Natural killer cell (primary cell): ENCODE results near the gene DHH. TPM values are rescaled to one million over a fixed set of nuclear protein-coding genes. Genes with fewer than 3 reads are reported as not detected.

Experiments
- ATAC-seq, 3 donors: fragments of 150-1000 bp in 2 of 3; fragments of 200-7000 bp in 1 of 3; cut with Tn5 transposase; 1 replicate in 1 of 3; 2 replicates in 2 of 3; pipeline ENCODE4 v1.10.0; 2021; ENCODE audit warnings: mild to moderate bottlenecking in 2 of 3, moderate library complexity in 2 of 3
- DNase-seq, 2 donors: peaks; one replicate each; pipeline versions ENCODE4 v3.0.0 to v3.0.0-alpha.2; 2013 to 2021; ENCODE audit warnings: mixed read lengths in 1 of 2
- H3K27ac ChIP-seq: one replicate; pipeline ENCODE4 v1.5.1; 2013; ENCODE audit warnings: mild to moderate bottlenecking, low read length
- H3K27me3 ChIP-seq: one replicate; pipeline ENCODE4 v1.6.1; 2013; ENCODE audit warnings: low read length; ENCODE audit not compliant: control insufficient read depth, insufficient read depth
- H3K36me3 ChIP-seq: one replicate; pipeline ENCODE4 v1.6.1; 2013; ENCODE audit warnings: low read length; ENCODE audit not compliant: control insufficient read depth, insufficient read depth
- H3K4me1 ChIP-seq: one replicate; pipeline ENCODE4 v1.6.1; 2013; ENCODE audit warnings: low read length; ENCODE audit not compliant: control insufficient read depth, insufficient read depth
- H3K4me3 ChIP-seq: one replicate; pipeline ENCODE4 v1.5.1; 2013; ENCODE audit warnings: low read length
- H3K9me3 ChIP-seq: one replicate; pipeline ENCODE4 v1.6.1; 2013; ENCODE audit warnings: low read length; ENCODE audit not compliant: control insufficient read depth, insufficient read depth
- H3K27ac Mint-ChIP-seq, 2 donors: one replicate each; pipeline ENCODE4 v1.8.0; 2022; ENCODE audit warnings: mild to moderate bottlenecking in 2 of 2, mixed read lengths in 2 of 2, moderate library complexity in 1 of 2
- H3K27me3 Mint-ChIP-seq, 2 donors: one replicate each; pipeline ENCODE4 v1.8.0; 2022; ENCODE audit warnings: low read depth in 2 of 2, mixed read lengths in 2 of 2
- H3K36me3 Mint-ChIP-seq: one replicate; pipeline ENCODE4 v1.8.0; 2022; ENCODE audit warnings: mixed read lengths
- H3K4me1 Mint-ChIP-seq, 2 donors: one replicate each; pipeline ENCODE4 v1.8.0; 2022; ENCODE audit warnings: mixed read lengths in 2 of 2
- H3K4me3 Mint-ChIP-seq: one replicate; pipeline ENCODE4 v1.8.0; 2022; ENCODE audit warnings: mild to moderate bottlenecking, moderate library complexity, mixed read lengths
- H3K9me3 Mint-ChIP-seq, 2 donors: one replicate each; pipeline ENCODE4 v1.8.0; 2022; ENCODE audit warnings: mixed read lengths in 2 of 2
- CTCF ChIP-seq: fragments of 200-600 bp; IDR thresholded peaks from one replicate; pipeline ENCODE4 v1.8.0; 2022; ENCODE audit warnings: antibody characterized with exemption
- WGBS: methylation state at CpG from one replicate; pipeline ENCODE4 v1.1.7; 2013; ENCODE audit warnings: missing lambda C conversion rate; ENCODE audit not compliant: insufficient coverage; 5-methylcytosine and 5-hydroxymethylcytosine counted together
- intact Hi-C: fragments of 100-400 bp; cut with micrococcal nuclease; formaldehyde crosslinking; loops from one replicate; pipeline ENCODE4 v1.14.2; 2022
- total RNA-seq, 4 donors: library from RNA; stranded (reverse); fragments of 120-200 nt in 1 of 4; gene quantifications; one replicate each; pipeline versions ENCODE4 v1.2.3 to v1.2.4, GENCODE V29; 2013 to 2022

The DHH gene
- total RNA-seq, 3 donors from 2014 or later (not counting 1 experiment from before 2014, with no cell fraction given) = 0.39 to 0.80 (median 0.45) TPM

- Mint-ChIP-seq H3K9me3 (no peaks in the 10 kb centered on the region), H3K4me3 (no peak overlapping the region), H3K4me1 (peaks cover 25 to 47% of the 10 kb centered on the region in 2 donors), H3K27me3 (no peaks in the 10 kb centered on the region), H3K27ac (peak overlapping the region; percentile 48 to 57), H3K36me3 (peaks cover 15% of the 10 kb centered on the region)
- peaks cover 15% of the 10 kb centered on the region for H3K4me1 ChIP-seq
- H3K9me3 ChIP-seq = no peaks in the 10 kb centered on the region
- no peak overlapping the region for H3K4me3 ChIP-seq
- peaks cover 85% of the 10 kb centered on the region for H3K36me3 ChIP-seq
- DNase-seq (no peak), ATAC-seq (no peak)
- H3K27me3 ChIP-seq = no peaks in the 10 kb centered on the region
- no peak overlapping the region for H3K27ac ChIP-seq
- WGBS = 96% methylated on average over 18 of the region's 18 CpGs
- intact Hi-C loops = no loop called here
- TF ChIP-seq CTCF = no peak
Observed at GRCh38 chr12:49051373-49051764, 43.2 kb downstream of the DHH start.

GRCh38 chr12:49050507-49051372 is 43.9 kb downstream of the DHH start:
- no peak overlapping the region for H3K4me3 ChIP-seq
- Mint-ChIP-seq H3K9me3 (no peaks in the 10 kb centered on the region), H3K36me3 (peaks cover 15% of the 10 kb centered on the region), H3K27me3 (no peaks in the 10 kb centered on the region), H3K27ac (peak overlapping the region in 1 of 2 donors; percentile 69), H3K4me1 (peaks cover 18 to 40% of the 10 kb centered on the region in 2 donors), H3K4me3 (no peak overlapping the region)
- H3K4me1 ChIP-seq = peaks cover 10% of the 10 kb centered on the region
- H3K27me3 ChIP-seq = no peaks in the 10 kb centered on the region
- no peak for TF ChIP-seq CTCF
- ATAC-seq (no peak), DNase-seq (no peak)
- intact Hi-C loops = no loop called here
- H3K36me3 ChIP-seq = peaks cover 92% of the 10 kb centered on the region
- 92% methylated on average over 13 of the region's 13 CpGs for WGBS
- no peak overlapping the region for H3K27ac ChIP-seq
- H3K9me3 ChIP-seq = no peaks in the 10 kb centered on the region

GRCh38 chr12:49049566-49050224 is 44.9 kb downstream of the DHH start:
- Mint-ChIP-seq H3K4me1 (peaks cover 8 to 31% of the 10 kb centered on the region in 2 donors), H3K27me3 (no peaks in the 10 kb centered on the region), H3K36me3 (peaks cover 15% of the 10 kb centered on the region), H3K4me3 (no peak overlapping the region), H3K9me3 (no peaks in the 10 kb centered on the region), H3K27ac (peak overlapping the region in 1 of 2 donors; percentile 69)
- H3K4me1 ChIP-seq = peaks cover 2% of the 10 kb centered on the region
- intact Hi-C loops = no loop called here
- no peak for ATAC-seq
- TF ChIP-seq CTCF = no peak
- no peak overlapping the region for H3K27ac ChIP-seq
- no peak overlapping the region for H3K4me3 ChIP-seq
- DNase-seq = no peak
- WGBS = 96% methylated on average over 20 of the region's 20 CpGs
- H3K27me3 ChIP-seq = no peaks in the 10 kb centered on the region
- peaks cover 94% of the 10 kb centered on the region for H3K36me3 ChIP-seq
- no peaks in the 10 kb centered on the region for H3K9me3 ChIP-seq
